ENCODE measurements around the gene FBXO4.
"Not testable (repeated sequence)": the region's sequence is repeated elsewhere in the genome, so short reads cannot be mapped to it uniquely, and the experiment has no call there.

- not testable (repeated sequence) for TF ChIP-seq CTCF (optimal IDR thresholded peaks at IDR 0.05 in 1 of 3, IDR thresholded peaks at IDR 0.05 in 1 of 3, conservative IDR thresholded peaks at IDR 0.05 in 1 of 3; ENCODE audit: extremely low read depth in 1 of 3, insufficient read depth in 2 of 3, low read length in 3 of 3); EZH2 (IDR thresholded peaks at IDR 0.05; ENCODE audit: low read length)
These were observed 20.4 kb downstream of the FBXO4 start for GRCh38 chr5:41945332-41945955.
